Loucy (cell line): Measurements from ENCODE around the gene KRTAP11-1.

ENCODE experiments used
- EZH2phosphoT487 ChIP-seq: fragments of 200-600 bp; IDR thresholded peaks from 2 replicates; pipeline ENCODE4 v1.6.1; 2018; ENCODE audit warnings: antibody characterized with exemption, mild to moderate bottlenecking, moderate library complexity, borderline replicate concordance
- TF ChIP-seq, protein P1 (sequence below): fragments of 200-600 bp; sonication (generic); conservative IDR thresholded peaks from 2 replicates; pipeline ENCODE4 v1.5.1; 2014; ENCODE audit warnings: mild to moderate bottlenecking, antibody characterized with exemption, low read length

DNA sequence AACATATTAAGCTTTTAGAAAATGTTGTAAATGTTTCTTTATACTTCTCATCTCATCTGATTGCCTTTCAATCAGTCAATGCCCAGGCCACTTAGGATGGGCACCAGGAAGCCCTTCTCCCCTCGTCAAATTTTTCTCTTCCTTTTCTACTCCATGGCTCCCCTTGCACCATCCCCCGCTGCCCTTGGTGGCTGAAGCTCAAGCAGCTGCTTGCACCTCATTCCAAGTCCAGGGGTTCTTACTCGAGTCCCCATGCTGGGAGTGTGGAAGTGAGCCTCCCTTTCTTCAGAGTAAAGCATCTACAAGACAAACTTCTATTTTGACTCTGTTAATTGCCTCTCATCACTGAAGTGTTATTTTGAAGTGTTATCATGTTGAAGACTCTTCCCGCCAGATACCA, 39.7 kb upstream of the KRTAP11-1 start:
- TF ChIP-seq, protein P1, sequence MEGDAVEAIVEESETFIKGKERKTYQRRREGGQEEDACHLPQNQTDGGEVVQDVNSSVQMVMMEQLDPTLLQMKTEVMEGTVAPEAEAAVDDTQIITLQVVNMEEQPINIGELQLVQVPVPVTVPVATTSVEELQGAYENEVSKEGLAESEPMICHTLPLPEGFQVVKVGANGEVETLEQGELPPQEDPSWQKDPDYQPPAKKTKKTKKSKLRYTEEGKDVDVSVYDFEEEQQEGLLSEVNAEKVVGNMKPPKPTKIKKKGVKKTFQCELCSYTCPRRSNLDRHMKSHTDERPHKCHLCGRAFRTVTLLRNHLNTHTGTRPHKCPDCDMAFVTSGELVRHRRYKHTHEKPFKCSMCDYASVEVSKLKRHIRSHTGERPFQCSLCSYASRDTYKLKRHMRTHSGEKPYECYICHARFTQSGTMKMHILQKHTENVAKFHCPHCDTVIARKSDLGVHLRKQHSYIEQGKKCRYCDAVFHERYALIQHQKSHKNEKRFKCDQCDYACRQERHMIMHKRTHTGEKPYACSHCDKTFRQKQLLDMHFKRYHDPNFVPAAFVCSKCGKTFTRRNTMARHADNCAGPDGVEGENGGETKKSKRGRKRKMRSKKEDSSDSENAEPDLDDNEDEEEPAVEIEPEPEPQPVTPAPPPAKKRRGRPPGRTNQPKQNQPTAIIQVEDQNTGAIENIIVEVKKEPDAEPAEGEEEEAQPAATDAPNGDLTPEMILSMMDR = no peak
- no peak for TF ChIP-seq EZH2phosphoT487
